Measurements from ENCODE around the gene ERC1. TPM values are rescaled to one million over a fixed set of nuclear protein-coding genes. Genes with fewer than 3 reads are reported as not detected.

Gene ERC1
- total and polyA plus RNA-seq, 9 of the 15 experiments (the other 6 are each of a cell fraction or from before 2014, with no cell fraction given): 0.74 to 11.8 (median 4.8) TPM

DNA sequence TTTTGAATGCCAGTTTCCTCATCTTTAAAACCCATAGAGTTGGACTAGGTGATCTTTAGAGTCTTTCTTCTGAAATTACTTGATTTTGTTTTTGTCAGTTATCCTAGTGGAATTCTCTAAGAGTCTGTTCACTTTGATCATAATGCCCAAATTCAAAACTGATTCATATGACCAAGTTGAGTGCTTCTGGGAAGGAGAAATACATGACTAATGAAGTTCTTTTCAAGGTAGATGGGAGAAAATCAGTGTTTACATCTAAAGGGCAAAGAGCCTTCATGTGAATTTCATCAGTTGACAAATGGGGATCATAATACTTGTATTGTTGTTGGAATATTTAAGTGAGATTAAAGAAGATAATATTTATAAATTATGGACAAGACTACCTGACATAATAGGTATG is 53.2 kb downstream of the ERC1 start:
- CTCF ChIA-PET (ENCODE audit: low intra/inter-chr PET ratio): no interaction called here
- FAIRE-seq: no peak

More for the DNA sequence above, 53.2 kb downstream of the ERC1 start:
- Histone ChIP-seq H3K36me3 (ENCODE audit: control insufficient read depth, insufficient read depth, low read length) (no peaks in the 10 kb centered on the region), H3K79me2 (ENCODE audit: control insufficient read depth, insufficient read depth, low read length) (no peaks in the 10 kb centered on the region), H3K9ac (ENCODE audit: insufficient read depth in 1 of 2, low read depth in 2 of 2, low read length in 2 of 2) (no peak overlapping the region), H3K4me2 (ENCODE audit: insufficient read depth, low read length) (no peak overlapping the region), H3K4me3 (no peak overlapping the region), H3K9me3 (replicated peaks; ENCODE audit: control insufficient read depth, insufficient read depth, low read depth, low read length) (no peaks in the 10 kb centered on the region), H3K4me1 (replicated peaks in 1 of 2; ENCODE audit: control insufficient read depth in 2 of 2, insufficient read depth in 2 of 2, low read length in 2 of 2) (no peaks in the 10 kb centered on the region), H4K20me1 (replicated peaks; ENCODE audit: control insufficient read depth, insufficient read depth, low read length) (no peaks in the 10 kb centered on the region), H2AFZ (ENCODE audit: low read depth, low read length) (no peak overlapping the region), H3K27ac (ENCODE audit: extremely low read depth, low read depth, low read length) (no peak overlapping the region), H3K27me3 (ENCODE audit: control insufficient read depth in 2 of 2, insufficient read depth in 2 of 2, low read length in 2 of 2) (no peaks in the 10 kb centered on the region), H3K9me1 (ENCODE audit: control insufficient read depth, insufficient read depth, low read length) (no peaks in the 10 kb centered on the region)
- in situ Hi-C loops (cut with MboI) (no loop called here), intact Hi-C loops (cut with micrococcal nuclease) (no loop called here)
- TF ChIP-seq ZNF764 (CRISPR knock-in tag; IDR thresholded peaks at IDR 0.05; ENCODE audit: low read depth): no peak
- no peak for TF ChIP-seq RBM17 (IDR thresholded peaks at IDR 0.05; ENCODE audit: borderline replicate concordance, low read depth, low read length)
- TF ChIP-seq YBX1 (IDR thresholded peaks at IDR 0.05): no peak
- TF ChIP-seq, protein P1, sequence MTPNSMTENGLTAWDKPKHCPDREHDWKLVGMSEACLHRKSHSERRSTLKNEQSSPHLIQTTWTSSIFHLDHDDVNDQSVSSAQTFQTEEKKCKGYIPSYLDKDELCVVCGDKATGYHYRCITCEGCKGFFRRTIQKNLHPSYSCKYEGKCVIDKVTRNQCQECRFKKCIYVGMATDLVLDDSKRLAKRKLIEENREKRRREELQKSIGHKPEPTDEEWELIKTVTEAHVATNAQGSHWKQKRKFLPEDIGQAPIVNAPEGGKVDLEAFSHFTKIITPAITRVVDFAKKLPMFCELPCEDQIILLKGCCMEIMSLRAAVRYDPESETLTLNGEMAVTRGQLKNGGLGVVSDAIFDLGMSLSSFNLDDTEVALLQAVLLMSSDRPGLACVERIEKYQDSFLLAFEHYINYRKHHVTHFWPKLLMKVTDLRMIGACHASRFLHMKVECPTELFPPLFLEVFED (CRISPR knock-in tag; conservative IDR thresholded peaks at IDR 0.05): no peak
- TF ChIP-seq RHOXF2B (CRISPR knock-in tag; conservative IDR thresholded peaks at IDR 0.05): no peak
- TF ChIP-seq, protein P2, sequence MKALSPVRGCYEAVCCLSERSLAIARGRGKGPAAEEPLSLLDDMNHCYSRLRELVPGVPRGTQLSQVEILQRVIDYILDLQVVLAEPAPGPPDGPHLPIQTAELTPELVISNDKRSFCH (CRISPR knock-in tag; IDR thresholded peaks at IDR 0.05): no peak
- TF ChIP-seq, protein P2 (tag; IDR thresholded peaks at IDR 0.05): no peak
- TF ChIP-seq, protein P3, sequence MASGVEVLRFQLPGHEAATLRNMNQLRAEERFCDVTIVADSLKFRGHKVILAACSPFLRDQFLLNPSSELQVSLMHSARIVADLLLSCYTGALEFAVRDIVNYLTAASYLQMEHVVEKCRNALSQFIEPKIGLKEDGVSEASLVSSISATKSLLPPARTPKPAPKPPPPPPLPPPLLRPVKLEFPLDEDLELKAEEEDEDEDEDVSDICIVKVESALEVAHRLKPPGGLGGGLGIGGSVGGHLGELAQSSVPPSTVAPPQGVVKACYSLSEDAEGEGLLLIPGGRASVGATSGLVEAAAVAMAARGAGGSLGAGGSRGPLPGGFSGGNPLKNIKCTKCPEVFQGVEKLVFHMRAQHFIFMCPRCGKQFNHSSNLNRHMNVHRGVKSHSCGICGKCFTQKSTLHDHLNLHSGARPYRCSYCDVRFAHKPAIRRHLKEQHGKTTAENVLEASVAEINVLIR (CRISPR knock-in tag; IDR thresholded peaks at IDR 0.05): no peak
- no peak for TF ChIP-seq MYNN (IDR thresholded peaks at IDR 0.05)
- no peak for TF ChIP-seq MYNN (CRISPR knock-in tag; IDR thresholded peaks at IDR 0.05)
- TF ChIP-seq RFX7 (CRISPR knock-in tag; IDR thresholded peaks at IDR 0.05): no peak
- no peak for TF ChIP-seq POLR2H (tag; IDR thresholded peaks at IDR 0.05; ENCODE audit: low read depth)
- TF ChIP-seq NCOA1 (IDR thresholded peaks at IDR 0.05; ENCODE audit: low read depth): no peak
- no TSS peak for BruUV-seq (replicated peaks)
- no peak for DNase-seq (ENCODE audit: extremely low read depth in 1 of 4, low spot score in 3 of 4)
- POLR2A ChIA-PET: interaction anchor here (0.5 kb wide), 1 partner anchor 170 kb away, joined by 3 read pairs; no protein-coding TSS in a partner anchor
- no peak for ATAC-seq

Data from K562 (cell line).